ENCODE measurements around the gene IMPDH2.

Gene IMPDH2

GRCh38 chr3:49019941-49020329 lies 9.3 kb downstream of the IMPDH2 start:
- Histone ChIP-seq H3K4me3 (peak overlapping the region; percentile 86), H3K36me3 (ENCODE audit: insufficient read depth, low read length) (peaks cover 12% of the 10 kb centered on the region; the same call in 1 of the 2 replicates), H3K9me3 (ENCODE audit: low read depth, low read length) (no peaks in the 10 kb centered on the region), H3K9ac (ENCODE audit: insufficient read length) (no peak overlapping the region), H3K27ac (no peak overlapping the region)
- TF ChIP-seq POLR2AphosphoS5 (IDR thresholded peaks at IDR 0.05; ENCODE audit: borderline replicate concordance, low read depth, low read length) (no peak), EZH2 (IDR thresholded peaks at IDR 0.05) (no peak), FOXP2 (optimal IDR thresholded peaks at IDR 0.05; ENCODE audit: control extremely low read depth, extremely low read length, insufficient read depth) (no peak)
- no peak for DNase-seq (ENCODE audit: low read depth, low spot score)

DNA sequence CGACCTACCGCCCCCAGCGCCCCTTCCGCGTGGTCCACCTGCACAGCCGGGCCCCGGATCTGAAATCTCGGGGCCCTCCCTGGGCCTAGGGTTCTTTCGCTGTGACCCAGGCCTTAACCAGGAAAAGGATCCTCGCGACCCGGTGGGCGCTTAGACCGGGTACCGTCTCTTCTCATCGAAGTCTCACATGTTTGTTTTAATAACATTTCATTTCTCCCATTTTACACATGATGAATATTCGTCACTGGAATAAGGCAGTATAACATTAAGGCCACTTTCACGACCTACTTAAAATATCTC lies 10.5 kb downstream of the IMPDH2 start:
- H3K27ac ChIP-seq, result no peak overlapping the region
- H3K4me3 ChIP-seq, result peak overlapping the region; percentile 80
- no peaks in the 10 kb centered on the region for H3K9me3 ChIP-seq (ENCODE audit: low read depth, low read length)
- H3K36me3 ChIP-seq (ENCODE audit: insufficient read depth, low read length), result no peaks in the 10 kb centered on the region; the same call in 1 of the 2 replicates
- H3K9ac ChIP-seq (ENCODE audit: insufficient read length), result peak overlapping the region; percentile 53
- TF ChIP-seq EZH2 (IDR thresholded peaks at IDR 0.05), result no peak
- TF ChIP-seq FOXP2 (optimal IDR thresholded peaks at IDR 0.05; ENCODE audit: control extremely low read depth, extremely low read length, insufficient read depth), result no peak
- no peak for TF ChIP-seq POLR2AphosphoS5 (IDR thresholded peaks at IDR 0.05; ENCODE audit: borderline replicate concordance, low read depth, low read length)
- no peak for DNase-seq (ENCODE audit: low read depth, low spot score)

GRCh38 chr3:49017971-49018706 lies 11.1 kb downstream of the IMPDH2 start, which contains the start of gene DALRD3:
Gene DALRD3 (minus strand): TSS chr3:49018580. CDS start chr3:49018564, 16 bp downstream.
- DNase-seq (ENCODE audit: low read depth, low spot score), result no peak
- Histone ChIP-seq H3K4me3 (peak within 1 kb of the TSS; percentile 80), H3K9me3 (ENCODE audit: low read depth, low read length) (no peaks in the 10 kb centered on the region), H3K36me3 (ENCODE audit: insufficient read depth, low read length) (no peaks in the 10 kb centered on the region), H3K9ac (ENCODE audit: insufficient read length) (peak within 1 kb of the TSS; percentile 53), H3K27ac (no peak within 1 kb of the TSS)
- TF ChIP-seq EZH2 (IDR thresholded peaks at IDR 0.05) (no peak), FOXP2 (optimal IDR thresholded peaks at IDR 0.05; ENCODE audit: control extremely low read depth, extremely low read length, insufficient read depth) (no peak), POLR2AphosphoS5 (IDR thresholded peaks at IDR 0.05; ENCODE audit: borderline replicate concordance, low read depth, low read length) (peak; percentile 60)

- H3K27ac ChIP-seq, result no peak overlapping the region
- DNase-seq (ENCODE audit: low read depth, low spot score), result no peak
- TF ChIP-seq EZH2 (IDR thresholded peaks at IDR 0.05) (no peak), FOXP2 (optimal IDR thresholded peaks at IDR 0.05; ENCODE audit: control extremely low read depth, extremely low read length, insufficient read depth) (no peak), POLR2AphosphoS5 (IDR thresholded peaks at IDR 0.05; ENCODE audit: borderline replicate concordance, low read depth, low read length) (no peak)
- H3K9me3 ChIP-seq (ENCODE audit: low read depth, low read length), result no peaks in the 10 kb centered on the region
- H3K4me3 ChIP-seq, result peak overlapping the region; percentile 80
- peak overlapping the region; percentile 53 for H3K9ac ChIP-seq (ENCODE audit: insufficient read length)
- H3K36me3 ChIP-seq (ENCODE audit: insufficient read depth, low read length), result no peaks in the 10 kb centered on the region
These were observed 11.8 kb downstream of the IMPDH2 start for GRCh38 chr3:49017229-49017970.

DNA sequence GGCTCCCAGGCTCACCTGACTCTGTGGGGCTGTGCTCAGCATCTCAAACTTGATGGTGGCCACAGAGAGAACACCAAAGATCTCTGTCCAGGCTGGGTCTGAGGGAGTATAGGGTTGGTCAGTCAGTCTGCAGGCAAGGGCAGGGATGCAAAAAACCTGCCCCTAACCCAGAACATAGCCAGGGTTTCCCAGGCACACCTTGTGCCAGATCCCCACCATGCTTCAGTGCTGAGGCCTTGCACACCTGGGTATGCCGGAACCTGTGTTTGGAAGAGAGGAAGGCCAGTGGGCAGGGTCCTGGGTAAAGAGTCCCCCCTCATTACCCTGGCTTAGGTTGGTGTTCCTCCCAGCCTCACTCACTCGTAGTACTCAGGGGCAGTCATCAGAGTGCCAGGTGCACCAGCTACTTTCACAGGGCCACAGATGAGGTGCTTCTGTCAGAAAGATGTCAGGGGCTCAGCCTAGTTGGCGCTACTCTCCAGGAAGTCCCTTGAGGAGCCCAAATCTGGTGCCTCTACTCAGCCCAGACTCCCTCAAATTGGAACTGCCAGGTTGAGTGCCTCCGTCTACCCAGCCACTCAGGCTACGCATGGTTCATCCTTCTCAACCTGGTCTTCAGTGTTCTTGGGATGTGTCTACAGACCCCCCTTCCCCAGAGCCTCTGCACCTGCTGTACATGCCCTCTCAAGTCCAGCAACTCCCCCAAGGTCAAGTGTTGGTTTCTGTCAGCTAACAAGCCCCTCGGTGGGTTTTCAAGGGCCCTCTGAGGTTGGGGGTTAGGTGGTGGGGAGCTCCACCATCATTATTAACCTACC lies 12.6 kb downstream of the IMPDH2 start:
- no peak for DNase-seq (ENCODE audit: low read depth, low spot score)
- no peak overlapping the region for H3K9ac ChIP-seq (ENCODE audit: insufficient read length)
- TF ChIP-seq FOXP2 (optimal IDR thresholded peaks at IDR 0.05; ENCODE audit: control extremely low read depth, extremely low read length, insufficient read depth) (no peak), EZH2 (IDR thresholded peaks at IDR 0.05) (no peak)
- no peaks in the 10 kb centered on the region for H3K36me3 ChIP-seq (ENCODE audit: insufficient read depth, low read length)
- H3K4me3 ChIP-seq, result no peak overlapping the region
- H3K9me3 ChIP-seq (ENCODE audit: low read depth, low read length), result no peaks in the 10 kb centered on the region
- no peak overlapping the region for H3K27ac ChIP-seq

GRCh38 chr3:49015765-49016164 lies 13.4 kb downstream of the IMPDH2 start:
- TF ChIP-seq EZH2 (IDR thresholded peaks at IDR 0.05) (no peak), FOXP2 (optimal IDR thresholded peaks at IDR 0.05; ENCODE audit: control extremely low read depth, extremely low read length, insufficient read depth) (no peak)
- DNase-seq (ENCODE audit: low read depth, low spot score), result no peak
- Histone ChIP-seq H3K9me3 (ENCODE audit: low read depth, low read length) (no peaks in the 10 kb centered on the region), H3K36me3 (ENCODE audit: insufficient read depth, low read length) (no peaks in the 10 kb centered on the region), H3K9ac (ENCODE audit: insufficient read length) (no peak overlapping the region), H3K27ac (no peak overlapping the region), H3K4me3 (no peak overlapping the region)

DNA sequence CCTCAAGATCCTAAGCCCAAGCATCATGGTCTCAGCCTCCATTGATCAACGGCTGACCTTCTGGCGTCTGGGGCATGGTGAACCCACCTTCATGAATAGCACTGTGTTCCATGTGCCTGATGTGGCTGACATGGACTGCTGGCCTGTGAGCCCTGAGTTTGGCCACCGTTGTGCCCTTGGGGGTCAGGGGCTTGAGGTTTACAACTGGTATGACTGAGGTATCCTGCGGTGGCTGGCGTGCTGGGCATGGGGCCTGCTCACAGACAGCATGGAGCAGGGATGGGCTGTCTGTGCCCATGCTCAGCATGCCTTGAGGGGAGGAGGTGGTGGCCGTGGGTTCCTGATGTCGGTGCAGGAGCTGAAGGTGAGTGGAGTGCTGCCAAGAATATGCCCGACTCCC lies 14.1 kb downstream of the IMPDH2 start:
- DNase-seq (ENCODE audit: low read depth, low spot score), result no peak
- no peak overlapping the region for H3K27ac ChIP-seq
- no peak overlapping the region for H3K4me3 ChIP-seq
- H3K36me3 ChIP-seq (ENCODE audit: insufficient read depth, low read length), result no peaks in the 10 kb centered on the region
- TF ChIP-seq POLR2AphosphoS5 (IDR thresholded peaks at IDR 0.05; ENCODE audit: borderline replicate concordance, low read depth, low read length), result no peak
- no peak for TF ChIP-seq EZH2 (IDR thresholded peaks at IDR 0.05)
- no peak for TF ChIP-seq FOXP2 (optimal IDR thresholded peaks at IDR 0.05; ENCODE audit: control extremely low read depth, extremely low read length, insufficient read depth)
- H3K9me3 ChIP-seq (ENCODE audit: low read depth, low read length), result no peaks in the 10 kb centered on the region
- no peak overlapping the region for H3K9ac ChIP-seq (ENCODE audit: insufficient read length)

Measured in SK-N-MC (cell line).